Glomerular endothelial cell (primary cell): ENCODE measurements around the gene SPRTN. TPM values are rescaled to one million over a fixed set of nuclear protein-coding genes. Genes with fewer than 3 reads are reported as not detected.
A peak's percentile ranks its signal among the peaks of the same experiment; 100 is the strongest.

Experiments used
- DNase-seq: peaks from one replicate; pipeline ENCODE4 v3.0.0-alpha.2; 2011; ENCODE audit warnings: low read depth, low spot score; ENCODE audit errors: extremely low read depth
- total RNA-seq: library from RNA; depleted of rRNA; stranded (reverse); fragments of >200 nt; gene quantifications from 2 replicates; pipeline ENCODE4 v1.2.3, GENCODE V29; 2015

The SPRTN gene
- total RNA-seq, 1 donor from 2014 or later, result 22.9 TPM

DNA sequence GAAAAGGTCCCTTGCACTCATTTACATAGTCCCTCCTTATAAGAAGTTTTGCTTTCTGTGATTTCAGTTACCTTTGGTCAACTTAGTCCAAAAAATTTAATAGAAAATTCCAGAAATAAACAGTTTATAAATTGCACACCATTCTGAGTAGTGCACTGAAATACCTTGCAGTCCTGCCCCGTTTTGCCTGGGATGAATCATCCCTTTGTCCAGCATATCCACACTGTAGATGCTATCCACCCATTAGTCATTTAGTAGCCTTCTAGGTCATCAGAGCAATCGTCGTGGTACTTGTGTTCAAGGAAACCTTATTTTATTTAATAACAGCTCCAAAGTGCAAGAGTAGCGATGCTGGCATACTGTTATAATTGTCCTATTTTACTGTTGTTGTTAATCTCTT lies 38.0 kb downstream of the SPRTN start:
- DNase-seq, result no peak

DNA sequence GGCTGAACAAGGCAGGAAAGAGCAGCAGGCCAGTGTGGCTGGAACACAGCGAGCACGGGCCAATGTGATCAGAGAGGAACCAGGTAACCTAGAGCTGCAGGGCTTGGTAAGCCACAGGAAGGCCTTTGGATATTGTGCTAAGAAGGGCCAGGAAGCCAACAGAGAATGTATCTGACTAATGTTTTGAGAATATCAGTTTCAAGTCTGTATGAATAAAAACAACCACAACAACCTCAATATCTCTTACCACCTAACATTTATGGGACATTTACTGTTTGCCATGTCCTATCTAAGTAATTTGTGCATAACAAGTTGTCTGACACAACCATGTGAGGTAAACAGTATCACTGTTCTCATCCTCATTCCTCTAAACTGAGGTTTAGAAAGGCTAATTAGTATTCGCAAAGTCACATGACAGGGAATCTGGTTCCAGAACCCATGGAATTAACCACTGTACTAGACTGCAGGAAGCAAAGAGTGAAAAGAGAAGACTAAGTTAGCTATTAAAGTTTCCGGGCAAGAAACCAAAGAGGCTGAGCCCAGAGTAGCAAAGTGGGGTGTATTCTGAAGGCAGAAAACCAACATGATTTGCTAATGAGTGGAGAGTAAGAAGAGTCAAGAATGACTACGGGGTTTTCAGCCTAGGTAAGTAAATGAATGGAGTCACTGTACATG lies 38.9 kb downstream of the SPRTN start:
- no peak for DNase-seq

DNA sequence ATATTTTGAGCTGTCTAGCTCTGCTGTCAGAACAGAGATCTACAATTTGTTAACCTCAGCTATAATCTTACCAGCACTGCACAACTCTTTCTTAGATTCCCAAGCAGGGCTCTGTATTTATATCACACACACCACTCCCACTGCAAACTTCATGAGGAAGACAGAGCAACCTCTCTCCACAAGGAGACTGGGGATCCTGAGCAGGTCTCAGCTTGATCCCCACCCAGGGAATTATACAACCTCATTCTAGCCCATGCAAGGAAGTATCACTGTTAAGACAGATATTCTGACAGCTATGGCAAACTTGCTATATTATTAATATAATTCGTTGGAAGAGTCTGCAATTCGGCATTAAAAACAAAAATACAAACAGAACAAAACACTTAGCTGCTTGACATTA lies 43.6 kb downstream of the SPRTN start:
- no peak for DNase-seq

DNA sequence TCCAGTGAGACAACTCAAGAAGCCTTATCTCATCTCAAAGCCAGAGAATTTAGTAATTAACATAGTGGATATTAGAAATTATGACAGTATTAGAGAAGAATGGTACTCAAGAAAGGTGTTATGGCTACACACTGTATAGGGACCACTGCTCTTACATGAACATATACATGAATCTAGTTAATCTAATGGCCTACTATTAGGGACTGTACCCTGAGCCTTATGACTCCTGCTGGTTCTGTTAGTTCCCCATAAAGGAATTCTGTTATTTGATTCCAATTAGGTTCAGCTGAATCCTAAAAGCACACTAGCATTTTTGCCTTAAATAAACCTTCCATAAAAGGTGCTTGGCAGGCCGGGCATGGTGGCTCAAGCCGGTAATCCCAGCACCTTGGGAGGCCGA lies 44.3 kb downstream of the SPRTN start:
- no peak for DNase-seq

- no peak for DNase-seq
These were observed 45.2 kb downstream of the SPRTN start for GRCh38 chr1:231383159-231383860.

DNA sequence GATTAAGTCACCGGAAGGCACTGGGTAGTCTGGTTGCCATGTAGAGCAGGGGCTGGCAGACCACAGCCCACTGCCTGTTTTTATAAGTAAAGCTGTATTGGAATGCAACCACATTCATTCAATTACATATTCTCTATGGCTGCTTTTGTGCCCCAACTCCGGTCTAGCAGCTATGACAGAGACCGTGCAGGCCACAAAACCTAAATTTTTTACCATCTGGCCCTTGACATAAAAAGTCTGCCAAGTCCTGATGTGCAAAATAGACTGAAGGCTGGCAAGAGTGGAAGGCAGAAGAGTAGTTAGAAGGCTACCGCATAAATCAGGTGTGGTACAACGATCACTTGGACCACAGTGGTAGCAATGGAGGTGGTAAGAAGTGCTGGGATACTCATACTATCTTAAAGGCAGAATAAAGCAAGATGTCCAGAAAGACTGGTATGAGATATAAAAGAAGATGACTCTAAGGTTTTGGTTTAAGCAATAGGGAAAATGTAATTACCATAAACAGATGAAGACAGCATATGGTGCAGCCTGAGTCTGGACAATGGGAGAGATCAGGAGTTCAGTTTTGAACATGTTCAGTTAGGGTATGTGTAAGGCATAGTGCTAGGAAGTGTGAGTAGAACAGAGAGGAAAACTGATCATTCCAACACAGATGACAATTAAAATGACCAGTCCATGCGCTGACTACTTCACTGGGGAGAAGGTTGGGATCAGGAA lies 46.8 kb downstream of the SPRTN start:
- DNase-seq, result no peak

- no peak for DNase-seq
These were observed 47.3 kb downstream of the SPRTN start for GRCh38 chr1:231385416-231385748.

- no peak for DNase-seq
These were observed 48.4 kb downstream of the SPRTN start for GRCh38 chr1:231386466-231386865.

DNA sequence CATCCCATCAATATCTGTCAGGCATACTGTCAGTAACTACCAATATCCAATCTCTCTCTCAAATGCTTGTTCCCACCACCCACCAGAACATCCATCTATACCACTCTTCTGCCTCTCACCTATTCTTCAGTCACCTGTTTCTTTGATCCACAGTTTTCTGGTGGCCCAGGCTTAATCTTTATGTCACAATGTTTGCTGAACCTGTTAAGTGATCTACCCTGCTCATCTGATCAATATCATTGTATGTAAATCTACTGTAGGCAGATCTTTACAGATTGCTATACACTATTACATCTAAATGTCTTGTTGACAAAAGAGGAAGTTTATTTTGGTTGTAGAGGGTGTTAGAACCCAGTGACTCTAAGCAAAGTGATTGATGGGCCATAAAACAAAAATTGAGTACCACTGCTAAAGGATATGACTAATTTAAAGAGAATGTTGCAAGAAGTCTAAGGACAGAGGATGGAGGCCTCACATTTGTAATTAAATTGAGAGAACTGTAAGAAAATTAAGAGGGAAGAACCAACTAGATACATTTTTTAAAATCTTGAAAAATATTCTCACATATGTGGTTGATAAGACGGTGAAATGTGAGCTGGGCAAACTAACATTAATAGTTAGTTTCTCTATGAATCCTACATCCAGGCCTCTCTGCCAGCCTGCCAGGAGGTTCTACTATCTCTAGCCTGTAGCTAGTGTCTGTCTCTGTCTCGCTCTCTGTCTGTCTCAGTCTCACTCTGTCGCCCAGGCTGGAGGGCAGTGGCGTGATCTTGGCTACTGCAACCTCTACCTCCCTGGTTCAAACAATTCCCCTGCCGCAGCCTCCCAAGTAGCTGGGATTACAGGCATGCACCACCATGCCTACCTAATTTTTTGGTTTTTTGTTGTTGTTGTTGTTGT lies 49.9 kb downstream of the SPRTN start:
- peak; percentile 60 for DNase-seq

DNA sequence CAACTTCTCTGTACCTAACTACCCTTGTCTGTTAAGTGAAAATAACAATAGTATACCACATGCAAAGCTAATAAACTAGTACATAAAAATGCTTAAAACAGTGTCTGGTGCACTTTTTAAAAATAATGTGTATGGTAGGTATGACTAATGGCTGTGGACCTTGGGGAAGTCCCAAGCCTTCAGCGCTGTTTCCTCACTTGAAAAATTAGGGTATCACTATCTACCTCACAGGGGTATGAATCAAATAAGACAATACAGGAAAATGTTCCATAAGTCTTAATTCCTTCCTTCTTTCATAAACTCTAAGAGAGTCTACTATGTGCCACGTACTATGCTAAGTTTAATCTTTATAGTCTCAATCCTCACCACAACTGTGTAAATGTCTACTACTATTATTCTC lies 52.0 kb downstream of the SPRTN start:
- peak; percentile 41 for DNase-seq

- DNase-seq, result no peak
These were observed 54.5 kb downstream of the SPRTN start for GRCh38 chr1:231392389-231393131.

DNA sequence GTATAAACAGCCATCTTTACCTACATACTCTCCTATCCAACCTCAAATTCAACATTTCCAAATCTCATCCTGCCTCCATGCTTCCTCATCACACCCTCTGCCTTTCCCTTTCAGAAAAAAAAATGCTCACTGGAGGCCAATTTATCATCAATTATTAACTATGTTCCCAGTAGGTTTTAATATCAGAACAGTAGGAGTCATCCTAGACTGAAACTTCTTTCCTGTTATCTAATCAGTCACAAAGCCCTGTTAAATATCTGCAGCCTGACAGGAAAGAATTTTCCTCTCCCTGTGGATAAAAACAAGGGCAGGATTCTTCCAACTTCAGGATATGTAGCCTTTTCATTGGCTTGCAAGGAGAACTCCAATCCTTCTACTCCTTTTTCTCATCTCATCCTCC lies 55.6 kb downstream of the SPRTN start:
- no peak for DNase-seq

DNA sequence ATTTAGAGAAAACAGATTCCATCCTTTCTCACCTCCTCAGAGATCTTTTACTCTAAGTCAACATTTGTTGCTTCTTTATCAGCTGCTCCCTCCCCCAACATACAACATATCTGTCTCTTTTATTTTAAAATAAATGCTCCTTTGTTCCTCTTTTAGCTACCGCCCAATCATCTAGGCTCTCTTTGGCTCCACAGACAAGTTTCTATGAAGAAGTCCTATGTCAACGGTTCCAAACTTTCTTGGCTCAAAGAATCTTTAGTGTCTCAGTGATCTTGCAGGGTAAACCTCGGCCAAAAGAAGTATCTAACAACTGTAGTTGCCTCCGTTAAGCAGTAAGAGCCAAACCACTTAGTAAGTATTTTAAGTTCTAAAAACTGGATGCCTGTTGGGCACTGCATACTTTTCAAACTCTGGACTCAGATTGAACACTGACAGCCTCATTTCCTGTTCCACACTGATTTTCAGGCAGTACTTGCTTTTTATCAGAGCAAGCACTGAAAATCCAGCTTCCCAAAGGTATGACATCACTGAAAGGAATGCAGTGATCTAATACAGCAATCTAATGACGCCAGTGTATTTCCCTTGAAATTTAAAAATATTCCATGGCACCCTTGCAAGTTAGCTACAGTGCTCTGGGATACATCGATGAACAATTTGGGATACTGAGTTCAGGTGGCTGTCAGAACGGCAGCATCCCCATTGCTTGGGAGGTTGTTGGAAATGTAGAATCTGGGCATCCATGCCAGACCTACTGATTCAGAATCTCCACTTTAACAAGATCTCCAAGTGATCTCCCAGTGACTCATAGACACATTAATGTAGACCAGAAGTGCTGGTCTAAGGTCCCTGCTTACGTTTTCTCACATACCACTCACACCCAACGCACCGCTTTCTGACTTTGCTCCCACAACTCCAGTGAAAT lies 57.2 kb downstream of the SPRTN start:
- peak; percentile 88 for DNase-seq

- DNase-seq, result no peak
These were observed 57.9 kb downstream of the SPRTN start for GRCh38 chr1:231395998-231396390.

- DNase-seq, result no peak
These were observed 58.5 kb downstream of the SPRTN start for GRCh38 chr1:231396643-231397042.

GRCh38 chr1:231397886-231398671 lies 60.0 kb downstream of the SPRTN start:
- DNase-seq, result no peak

- DNase-seq, result no peak
These were observed 63.4 kb downstream of the SPRTN start for GRCh38 chr1:231401478-231401877.

DNA sequence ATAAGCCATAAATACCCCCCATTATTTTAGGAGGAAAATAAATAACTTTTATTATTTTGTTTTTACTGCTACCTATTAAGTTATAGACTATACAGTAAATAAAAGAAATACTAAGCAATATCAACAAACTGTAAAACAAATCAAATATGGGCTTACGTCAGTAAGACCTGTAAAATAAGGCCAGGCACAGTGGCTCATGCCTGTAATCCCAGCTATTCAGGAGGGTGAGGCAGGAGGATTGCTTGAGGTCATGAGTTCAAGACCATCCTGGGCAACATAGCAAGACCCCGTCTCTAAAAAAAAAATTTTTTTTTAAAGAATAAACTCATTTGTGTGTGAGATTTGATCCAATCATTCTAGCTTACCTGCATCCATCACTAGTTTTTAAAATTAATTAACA lies 66.2 kb downstream of the SPRTN start:
- no peak for DNase-seq
